WTC11 (cell line): ENCODE measurements around the gene ENTREP3. TPM values are rescaled to one million over a fixed set of nuclear protein-coding genes. Genes with fewer than 3 reads are reported as not detected.

Source experiments
- ATAC-seq: fragments of 200-7000 bp; cut with Tn5 transposase; 2 replicates; pipeline ENCODE4 v1.10.0; 2021; ENCODE audit warnings: mild to moderate bottlenecking, moderate library complexity
- CTCF ChIA-PET: fragments of 300-600 bp; sonication (Branson Sonifier 250); formaldehyde crosslinking; loops from one replicate; lab custom pipeline; 2021; ENCODE audit warnings: antibody characterized with exemption; lab: Charles Lee
- POLR2A ChIA-PET: fragments of 350-600 bp; sonication (Branson Sonifier 250); formaldehyde crosslinking; loops from one replicate; lab custom pipeline; 2021; ENCODE audit warnings: antibody characterized with exemption; lab: Charles Lee
- DNase-seq: peaks from one replicate; pipeline ENCODE4 v3.0.0; 2021; ENCODE audit warnings: low spot score
- H3K27ac Mint-ChIP-seq: 2 replicates; pipeline ENCODE4 v1.8.0; 2021; ENCODE audit warnings: mixed read lengths
- H3K27me3 Mint-ChIP-seq: 2 replicates; pipeline ENCODE4 v1.8.0; 2021; ENCODE audit warnings: low read depth, mild to moderate bottlenecking, moderate library complexity, mixed read lengths
- H3K36me3 Mint-ChIP-seq: 2 replicates; pipeline ENCODE4 v1.8.0; 2021; ENCODE audit warnings: mixed read lengths
- H3K4me1 Mint-ChIP-seq: 2 replicates; pipeline ENCODE4 v1.8.0; 2022; ENCODE audit warnings: mixed read lengths
- H3K4me3 Mint-ChIP-seq: 2 replicates; pipeline ENCODE4 v1.8.0; 2021; ENCODE audit warnings: mild to moderate bottlenecking, moderate library complexity, mixed read lengths
- H3K9me3 Mint-ChIP-seq: 2 replicates; pipeline ENCODE4 v1.8.0; 2021; ENCODE audit warnings: mixed read lengths
- AFF4 ChIP-seq: sonication (generic); formaldehyde crosslinking; IDR thresholded peaks from 2 replicates; pipeline ENCODE4 v1.8.1; 2023; ENCODE audit warnings: mild to moderate bottlenecking, missing genetic modification reagents, borderline replicate concordance
- ATF2 ChIP-seq: sonication (generic); formaldehyde crosslinking; IDR thresholded peaks from 2 replicates; pipeline ENCODE4 v1.8.1; 2022; ENCODE audit warnings: low read depth, missing genetic modification reagents, borderline replicate concordance
- ATF3 ChIP-seq: sonication (generic); formaldehyde crosslinking; conservative IDR thresholded peaks from 2 replicates; pipeline ENCODE4 v1.8.1; 2022; ENCODE audit warnings: mild to moderate bottlenecking, missing genetic modification reagents
- E2F1 ChIP-seq: sonication (generic); formaldehyde crosslinking; IDR thresholded peaks from 2 replicates; pipeline ENCODE4 v1.8.0; 2022; ENCODE audit warnings: mild to moderate bottlenecking, missing genetic modification reagents
- FOXP4 ChIP-seq: sonication (generic); formaldehyde crosslinking; IDR thresholded peaks from 2 replicates; pipeline ENCODE4 v1.8.0; 2022; ENCODE audit warnings: mild to moderate bottlenecking, missing genetic modification reagents
- HMGXB4 ChIP-seq: sonication (generic); formaldehyde crosslinking; IDR thresholded peaks from 2 replicates; pipeline ENCODE4 v1.8.1; 2023; ENCODE audit warnings: mild to moderate bottlenecking, moderate library complexity, missing genetic modification reagents
- JAZF1 ChIP-seq: fragments of 250-450 bp; sonication (Bioruptor Pico); IDR thresholded peaks from 2 replicates; pipeline ENCODE4 v1.9.0; 2021; ENCODE audit warnings: moderate library complexity, mild to moderate bottlenecking, inconsistent platforms
- MXD4 ChIP-seq: fragments of 250-450 bp; sonication (Bioruptor Pico); IDR thresholded peaks from 2 replicates; pipeline ENCODE4 v1.8.0; 2021; ENCODE audit warnings: mild to moderate bottlenecking, moderate library complexity, borderline replicate concordance
- MYBL2 ChIP-seq: sonication (generic); formaldehyde crosslinking; IDR thresholded peaks from 2 replicates; pipeline ENCODE4 v1.8.1; 2023; ENCODE audit warnings: mild to moderate bottlenecking, moderate library complexity, missing genetic modification reagents
- NR3C1 ChIP-seq: sonication (generic); formaldehyde crosslinking; conservative IDR thresholded peaks from 2 replicates; pipeline ENCODE4 v1.8.1; 2023; ENCODE audit warnings: low read depth, mild to moderate bottlenecking, missing genetic modification reagents
- PRRX2 ChIP-seq: fragments of 250-450 bp; sonication (Bioruptor Pico); IDR thresholded peaks from 2 replicates; pipeline ENCODE4 v1.8.0; 2021; ENCODE audit warnings: mild to moderate bottlenecking
- SMAD4 ChIP-seq: sonication (generic); formaldehyde crosslinking; IDR thresholded peaks from 2 replicates; pipeline ENCODE4 v1.8.0; 2022; ENCODE audit warnings: mild to moderate bottlenecking, missing genetic modification reagents
- TEAD4 ChIP-seq: sonication (generic); formaldehyde crosslinking; IDR thresholded peaks from 2 replicates; pipeline ENCODE4 v1.8.0; 2022; ENCODE audit warnings: mild to moderate bottlenecking, missing genetic modification reagents
- TP53 ChIP-seq: sonication (generic); formaldehyde crosslinking; IDR thresholded peaks from 2 replicates; pipeline ENCODE4 v1.8.1; 2023; ENCODE audit warnings: mild to moderate bottlenecking, missing genetic modification reagents
- ZBTB43 ChIP-seq: sonication (generic); formaldehyde crosslinking; IDR thresholded peaks from 2 replicates; pipeline ENCODE4 v1.8.1; 2023; ENCODE audit warnings: mild to moderate bottlenecking, missing genetic modification reagents
- ZNF532 ChIP-seq: fragments of 250-450 bp; sonication (Bioruptor Pico); IDR thresholded peaks from 2 replicates; pipeline ENCODE4 v1.9.0; 2021; ENCODE audit warnings: mild to moderate bottlenecking, borderline replicate concordance
- total RNA-seq: library from RNA; stranded (reverse); gene quantifications from 3 replicates; pipeline ENCODE4 v1.2.3, GENCODE V29; 2021

Gene ENTREP3
- total RNA-seq, 1 experiment from 2014 or later: 67.8 TPM

- TF ChIP-seq NR3C1 (CRISPR knock-in tag): no peak
- TF ChIP-seq E2F1 (CRISPR knock-in tag): no peak
- peak; percentile 66; the same call in 1 of the 2 replicates for TF ChIP-seq TP53 (CRISPR knock-in tag)
- no peak for TF ChIP-seq MXD4
- no peak; the same call in 1 of the 2 replicates for TF ChIP-seq MYBL2 (CRISPR knock-in tag)
- no peak for TF ChIP-seq JAZF1
- TF ChIP-seq SMAD4 (CRISPR knock-in tag): no peak
- TF ChIP-seq FOXP4: no peak
- TF ChIP-seq ZBTB43 (CRISPR knock-in tag): 0 out of 2 replicates have a peak, but pooled peaks have one; percentile 29
- TF ChIP-seq ATF2 (CRISPR knock-in tag): no peak
- TF ChIP-seq, all 79 proteins: peak for 34
Measured at GRCh38 chr1:155261852-155262673, 6.8 kb upstream of the ENTREP3 start, which contains the start of gene SCAMP3 (continued).

- TF ChIP-seq AFF4 (CRISPR knock-in tag) (no peak), TEAD4 (CRISPR knock-in tag) (no peak), ZNF532 (CRISPR knock-in tag) (no peak), ATF3 (CRISPR knock-in tag) (no peak), PRRX2 (CRISPR knock-in tag) (peak; percentile 73; the same call in 1 of the 2 replicates), HMGXB4 (CRISPR knock-in tag) (no peak)
- peak overlapping the region; percentile 96 for H3K4me3 Mint-ChIP-seq
- no peak for DNase-seq
- ATAC-seq: no peak
- no peaks in the 10 kb centered on the region for H3K27me3 Mint-ChIP-seq
- ChIA-PET POLR2A (interaction anchor here (0.6 to 1.8 kb wide), 7 partner anchors 11 to 88 kb away, joined by 3 to 11 read pairs (median 3); partner anchors contain the start of genes CLK2, HCN3 and KRTCAP2), CTCF (interaction anchor here (1.0 to 6.1 kb wide), 7 partner anchors 10 to 95 kb away, joined by 3 to 130 read pairs (median 4); partner anchors contain the start of gene HCN3)
- H3K4me1 Mint-ChIP-seq: peaks cover 14% of the 10 kb centered on the region
- no peaks in the 10 kb centered on the region for H3K9me3 Mint-ChIP-seq
- peaks cover 56% of the 10 kb centered on the region for H3K36me3 Mint-ChIP-seq
- peak overlapping the region; percentile 97 for H3K27ac Mint-ChIP-seq
Measured at GRCh38 chr1:155261493-155261851, 6.2 kb upstream of the ENTREP3 start.
